Stimulated activated CD4-positive, alpha-beta T cell treated with anti-CD3 and anti-CD28 coated beads, Interleukin-12 subunit alpha, Interleukin-12 subunit beta, amount 100 ng/mL, for 4 hours (primary cell): ENCODE measurements around the gene MRPL20.
"Not testable (repeated sequence)": the region's sequence is repeated elsewhere in the genome, so short reads cannot be mapped to it uniquely, and the experiment has no call there.

ENCODE experiments used
- DNase-seq: peaks from one replicate; pipeline ENCODE4 v3.0.0-alpha.2; 2020

MRPL20 gene

DNA sequence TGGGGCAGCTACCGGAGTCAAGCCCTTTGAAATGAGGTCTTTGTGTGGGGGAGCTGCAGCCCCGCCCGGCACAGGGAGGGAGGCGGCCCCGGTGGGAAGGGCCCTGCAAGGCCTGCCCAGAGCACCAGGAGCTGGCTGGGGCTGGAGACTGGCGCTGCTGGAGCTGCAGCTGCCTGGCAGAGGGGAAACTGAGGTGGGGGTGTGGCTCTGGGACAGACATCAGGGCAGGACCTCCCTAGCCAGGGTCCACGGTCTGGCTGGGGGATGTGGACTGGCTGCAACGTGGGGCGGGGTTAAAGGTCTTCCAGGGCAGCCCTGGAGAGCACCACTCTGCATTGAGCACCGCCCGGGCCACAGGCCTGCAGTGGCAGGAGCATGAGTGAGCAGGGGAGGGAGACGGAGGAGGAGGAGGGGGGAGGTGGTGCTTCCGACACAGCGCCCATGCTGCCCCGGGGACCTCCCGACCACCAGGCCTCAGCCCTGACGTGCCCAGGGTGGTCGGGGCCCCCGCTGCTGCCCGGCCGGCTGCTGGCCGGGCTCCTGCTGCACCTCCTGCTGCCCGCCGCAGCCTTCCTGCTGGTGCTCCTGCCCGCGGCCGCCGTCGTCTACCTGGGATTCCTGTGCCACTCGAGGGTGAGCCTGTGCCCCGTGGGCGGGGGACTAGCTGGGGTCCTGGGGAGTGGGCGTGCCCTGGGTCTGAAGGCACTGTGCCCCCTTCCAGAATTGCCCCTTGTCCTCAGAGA lies 18.8 kb upstream of the MRPL20 start:
- no peak for DNase-seq

DNA sequence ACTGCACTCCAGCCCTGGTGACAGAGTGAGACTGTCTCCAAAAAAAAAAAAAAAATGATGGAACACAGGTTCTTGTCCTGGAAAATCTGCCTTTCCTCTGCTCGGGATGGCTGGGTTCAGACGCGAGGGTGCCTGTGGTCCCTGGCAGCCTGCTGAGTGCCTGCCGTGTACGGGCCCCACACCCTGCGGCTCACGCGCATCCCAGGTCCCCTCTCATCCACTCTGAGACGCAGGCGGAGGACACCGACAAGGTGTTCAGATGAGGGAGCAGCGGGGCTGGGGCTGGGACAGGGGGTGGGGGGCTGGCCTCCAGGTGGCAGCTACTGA lies 18.3 kb upstream of the MRPL20 start:
- DNase-seq = no peak

DNA sequence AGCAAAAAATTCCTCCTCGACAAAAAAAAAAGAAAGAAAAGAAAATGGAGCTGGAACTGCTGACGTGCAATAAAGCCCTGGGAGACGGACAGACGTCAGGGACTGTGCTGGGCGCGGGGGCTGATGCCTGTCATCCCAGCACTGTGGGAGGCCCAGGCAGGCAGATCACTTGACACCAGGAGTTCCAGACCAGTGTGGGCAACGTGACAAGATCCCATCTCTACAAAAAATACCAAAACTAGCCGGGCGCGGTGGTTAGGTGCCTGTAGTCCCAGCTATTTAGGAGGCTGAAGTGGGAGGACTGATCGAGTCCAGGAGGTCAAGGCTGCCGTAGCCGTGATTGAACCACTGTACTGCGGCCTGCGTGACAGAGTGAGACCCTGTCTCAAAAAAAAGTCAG lies 17.6 kb upstream of the MRPL20 start:
- no peak for DNase-seq

DNA sequence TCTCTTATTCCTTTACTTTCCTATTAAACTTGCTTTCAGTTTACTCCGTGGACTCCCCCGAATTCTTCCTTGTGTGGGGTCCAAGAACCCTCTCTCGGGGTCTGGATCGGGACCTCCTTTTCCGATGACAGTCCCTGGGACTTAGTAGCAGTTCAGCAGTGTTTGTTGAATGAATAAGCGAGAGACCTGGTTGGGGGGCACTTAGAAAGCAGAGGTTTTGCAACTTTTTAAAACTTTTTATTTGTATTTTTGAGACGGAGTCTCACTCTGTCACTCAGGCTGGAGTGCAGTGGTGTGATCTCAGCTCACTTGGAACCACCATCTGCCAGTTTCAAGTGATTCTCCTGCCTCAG lies 16.1 kb upstream of the MRPL20 start:
- DNase-seq = no peak

DNA sequence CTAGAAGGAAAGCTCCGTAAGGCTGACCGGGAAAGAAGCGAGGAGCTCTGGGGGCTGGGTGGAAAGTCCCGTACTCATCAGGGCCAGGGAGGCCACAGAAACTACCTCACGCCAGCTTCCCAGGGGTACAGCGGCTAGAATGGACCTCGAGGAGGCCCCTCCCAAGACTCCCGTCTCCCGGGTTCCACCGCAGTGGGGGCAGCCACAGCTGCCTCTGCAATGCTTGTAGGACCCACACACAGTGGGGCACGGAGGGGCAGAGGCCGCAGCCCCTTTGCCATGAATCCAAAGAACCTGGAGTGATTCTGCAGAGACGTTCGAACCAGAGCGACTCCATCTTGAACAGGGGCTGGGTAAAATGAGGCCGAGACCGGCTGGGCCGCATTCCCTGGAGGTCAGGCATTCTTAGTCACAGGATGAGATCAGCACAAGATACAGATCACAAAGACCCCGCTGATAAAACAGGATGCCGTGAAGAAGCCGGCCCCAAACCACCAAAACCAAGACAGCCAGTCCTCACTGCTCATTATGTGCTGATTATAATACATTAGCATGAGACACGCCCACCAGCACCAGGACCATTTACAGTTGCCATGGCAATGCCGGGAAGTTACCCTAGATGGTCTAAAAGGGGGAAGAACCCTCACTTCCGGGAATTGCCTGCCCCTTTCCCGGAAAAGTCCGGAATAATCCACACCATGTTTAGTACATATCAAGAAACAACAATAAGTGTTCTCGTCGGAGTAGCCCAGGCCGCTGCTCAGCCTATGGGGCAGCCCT lies 15.6 kb upstream of the MRPL20 start:
- DNase-seq = no peak

DNA sequence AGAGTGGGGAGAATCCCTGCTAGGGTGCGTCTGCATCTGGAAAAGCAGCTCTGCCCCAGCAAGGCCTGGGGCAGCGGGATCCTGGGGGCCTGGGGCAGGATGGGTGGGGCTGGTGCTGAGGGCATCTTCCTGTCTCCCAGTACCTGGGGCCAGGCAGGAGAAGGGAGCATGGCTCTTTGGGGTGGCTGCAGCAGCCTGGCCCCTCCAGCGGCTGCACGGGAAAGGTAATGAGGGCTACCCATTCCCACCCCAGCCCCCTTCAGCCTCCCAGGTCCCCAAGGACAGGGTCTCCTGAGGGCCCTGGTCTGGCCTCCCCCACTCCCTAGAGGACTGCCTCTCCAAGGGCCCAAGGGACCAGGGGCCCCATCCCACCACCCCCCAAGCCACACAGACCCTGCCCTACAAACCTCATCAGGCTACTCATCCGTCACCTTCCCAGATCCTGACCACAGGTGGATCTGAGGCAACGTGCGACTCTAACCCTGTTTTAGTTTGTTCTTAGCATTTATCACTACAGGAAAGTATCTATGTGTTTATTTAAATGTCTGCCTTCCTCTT lies 14.9 kb upstream of the MRPL20 start:
- DNase-seq = no peak

DNA sequence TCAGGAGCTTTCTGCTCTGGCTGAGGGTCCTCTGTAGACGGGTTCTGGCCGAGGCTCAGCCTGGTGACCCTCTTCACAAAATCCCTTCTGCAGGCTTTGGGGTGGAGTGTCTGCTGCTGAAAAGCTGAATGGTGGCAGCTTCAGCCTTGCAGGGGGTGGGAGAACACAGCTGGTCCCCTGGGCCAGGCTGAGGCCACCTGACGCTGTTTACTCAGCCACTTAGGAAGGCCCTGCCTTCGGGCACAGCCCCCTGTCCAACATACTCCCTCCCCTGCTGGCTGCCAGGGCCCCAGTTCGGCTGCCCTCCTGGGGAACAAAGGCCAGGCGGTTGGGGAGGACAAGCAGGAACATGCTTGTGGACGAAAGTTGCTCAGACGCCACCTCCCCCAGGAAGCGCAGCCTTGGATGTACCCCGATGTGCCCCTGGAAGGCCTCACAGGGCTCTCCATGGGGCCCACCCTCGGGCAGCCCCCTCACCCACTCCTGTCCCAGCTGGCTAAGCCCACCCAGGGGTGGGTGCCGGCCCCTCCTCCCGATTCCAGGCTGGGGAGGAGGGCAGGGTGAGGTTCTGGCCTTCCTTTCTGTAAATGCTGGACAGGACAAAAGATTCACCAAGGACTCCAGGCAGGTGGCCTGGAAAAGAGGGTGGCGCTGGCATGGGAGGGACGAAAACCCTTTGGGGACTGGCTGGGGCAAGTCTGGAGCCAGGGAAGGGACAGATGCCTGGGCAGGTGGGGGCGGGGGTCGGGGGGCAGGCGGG lies 14.2 kb upstream of the MRPL20 start, which contains the start of gene ANKRD65:
Gene ANKRD65 (minus strand): TSS at position 130 of the 760 bp plus-strand sequence. CDS start 271 bp downstream, outside the sequence.
- no peak for DNase-seq

DNA sequence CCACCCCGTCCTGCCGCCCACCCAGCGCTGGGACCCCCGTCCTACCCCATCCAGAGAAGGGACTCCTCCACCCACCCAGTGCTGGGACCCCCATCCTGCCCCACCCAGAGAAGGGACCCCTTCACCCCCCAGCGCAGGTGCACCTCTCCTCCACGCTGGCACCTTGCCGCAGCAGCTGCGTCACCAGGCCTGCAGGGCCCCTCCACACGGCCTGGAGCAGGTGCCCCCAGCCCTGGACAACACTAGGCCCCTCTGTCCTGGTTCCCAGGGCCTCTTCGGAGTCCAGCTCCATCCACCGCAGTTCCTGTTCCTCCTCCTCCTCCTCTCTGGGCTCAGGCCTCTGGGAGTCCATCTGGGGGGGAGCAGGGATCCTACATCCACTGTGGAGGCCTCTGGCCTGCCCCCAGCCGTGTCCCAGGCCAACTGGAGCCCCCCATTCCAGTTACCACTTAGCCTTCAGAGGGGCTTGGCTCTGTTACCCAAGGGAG lies 13.6 kb upstream of the MRPL20 start:
- no peak for DNase-seq

DNA sequence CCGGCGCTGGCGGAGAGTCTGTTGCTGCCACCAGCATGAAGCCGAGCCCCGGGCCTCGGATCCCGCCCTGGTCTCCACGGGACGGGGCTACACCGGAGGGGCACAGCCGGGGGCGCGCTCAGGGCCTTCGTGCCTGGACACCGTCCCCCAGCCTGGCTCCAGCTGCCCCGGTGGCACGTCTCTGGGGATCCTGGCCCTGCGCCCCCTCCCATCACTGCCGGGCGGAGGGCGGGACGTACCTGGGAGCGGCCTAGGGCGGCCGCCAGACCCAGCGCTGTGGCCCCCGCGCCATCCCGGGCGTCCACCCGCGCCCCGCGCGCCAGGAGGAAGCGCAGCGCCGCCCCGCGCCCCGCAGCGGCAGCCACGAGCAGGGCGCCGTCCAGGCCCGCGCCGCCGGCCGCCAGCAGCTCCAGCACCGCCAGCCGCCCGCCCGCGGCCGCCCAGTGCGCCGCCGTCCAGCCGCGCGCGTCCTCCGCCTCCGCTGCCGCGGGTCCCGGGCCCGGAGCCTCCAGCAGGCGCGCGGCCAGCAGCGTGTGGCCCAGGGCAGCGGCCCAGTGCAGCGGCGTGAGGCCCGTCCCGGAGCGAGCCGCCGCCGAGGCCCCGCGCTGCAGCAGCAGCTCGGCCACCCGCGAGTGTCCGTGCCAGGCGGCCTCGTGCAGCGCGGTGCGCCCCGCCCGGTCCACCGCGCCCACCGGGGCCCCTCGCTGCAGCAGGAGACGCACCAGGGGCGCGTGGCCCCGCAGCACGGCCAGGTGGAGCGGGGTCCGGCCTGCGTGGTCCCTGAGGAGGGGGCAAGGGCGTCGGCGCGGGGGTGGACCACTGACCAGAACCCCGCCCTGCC lies 12.9 kb upstream of the MRPL20 start:
- no peak for DNase-seq

DNA sequence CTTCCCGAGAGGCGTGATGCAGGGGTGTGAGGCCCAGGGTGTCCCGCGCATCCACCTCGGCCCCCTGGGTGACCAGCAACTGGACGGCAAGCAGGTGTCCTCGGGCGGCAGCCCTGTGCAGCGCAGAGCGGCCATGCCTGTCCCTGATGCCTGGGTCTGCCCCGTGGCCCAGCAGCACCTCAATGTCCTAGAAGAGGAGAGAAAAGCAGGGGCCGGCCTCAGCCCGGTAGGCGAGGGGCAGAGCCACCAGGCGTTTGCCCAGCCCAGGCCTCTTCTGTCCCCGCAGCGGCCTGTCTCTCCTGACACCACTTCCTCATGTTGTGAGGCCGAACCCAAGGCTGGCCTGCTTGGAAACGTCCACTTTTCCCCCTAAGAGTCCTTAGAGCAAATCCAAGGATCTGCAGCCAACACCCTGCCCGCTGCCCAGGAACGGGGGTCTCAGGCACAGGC lies 12.3 kb upstream of the MRPL20 start:
- DNase-seq = no peak

DNA sequence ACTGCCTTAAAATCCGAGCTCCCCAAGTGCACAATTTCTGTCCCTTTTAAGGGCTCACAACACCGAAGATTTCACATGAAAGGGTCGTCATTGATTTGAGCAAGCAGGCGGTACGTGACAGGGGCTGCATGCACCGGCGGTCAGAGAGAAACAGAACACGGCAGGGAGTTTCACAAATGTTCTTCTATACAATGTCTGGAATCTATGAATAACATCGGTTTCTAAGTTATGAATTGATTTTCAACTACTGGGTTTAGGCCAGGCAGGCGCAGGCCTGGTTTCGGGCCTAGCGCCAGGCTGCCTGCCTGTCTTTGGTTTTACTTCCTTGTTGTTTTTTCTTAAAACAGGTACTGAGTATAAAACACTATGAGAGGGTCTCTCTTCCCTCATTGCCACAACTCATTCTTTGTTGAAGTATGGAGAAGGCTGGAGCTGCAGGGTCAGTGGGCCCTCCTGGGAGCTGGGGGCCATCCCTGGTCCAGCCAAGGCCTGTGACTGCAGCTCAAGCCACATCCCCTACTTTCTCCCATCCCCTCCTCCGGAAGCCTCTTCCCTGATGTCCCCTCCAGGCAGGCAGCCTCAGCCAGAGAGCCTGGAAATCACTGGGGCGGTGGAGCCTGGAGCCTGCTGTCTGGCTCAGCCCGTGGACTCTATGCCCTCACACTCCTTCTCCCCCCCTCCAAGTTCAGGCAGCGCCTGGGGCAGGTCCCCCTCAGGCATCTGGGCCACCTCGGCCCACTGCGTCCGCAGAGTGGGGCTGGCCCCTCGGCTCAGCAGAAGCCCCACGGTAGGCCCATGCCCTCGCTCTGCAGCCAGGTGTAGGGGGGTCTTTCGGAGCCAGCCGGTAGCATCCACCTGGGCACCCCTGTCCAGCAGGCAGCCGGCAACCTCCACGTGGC lies 11.6 kb upstream of the MRPL20 start:
- no peak for DNase-seq

DNA sequence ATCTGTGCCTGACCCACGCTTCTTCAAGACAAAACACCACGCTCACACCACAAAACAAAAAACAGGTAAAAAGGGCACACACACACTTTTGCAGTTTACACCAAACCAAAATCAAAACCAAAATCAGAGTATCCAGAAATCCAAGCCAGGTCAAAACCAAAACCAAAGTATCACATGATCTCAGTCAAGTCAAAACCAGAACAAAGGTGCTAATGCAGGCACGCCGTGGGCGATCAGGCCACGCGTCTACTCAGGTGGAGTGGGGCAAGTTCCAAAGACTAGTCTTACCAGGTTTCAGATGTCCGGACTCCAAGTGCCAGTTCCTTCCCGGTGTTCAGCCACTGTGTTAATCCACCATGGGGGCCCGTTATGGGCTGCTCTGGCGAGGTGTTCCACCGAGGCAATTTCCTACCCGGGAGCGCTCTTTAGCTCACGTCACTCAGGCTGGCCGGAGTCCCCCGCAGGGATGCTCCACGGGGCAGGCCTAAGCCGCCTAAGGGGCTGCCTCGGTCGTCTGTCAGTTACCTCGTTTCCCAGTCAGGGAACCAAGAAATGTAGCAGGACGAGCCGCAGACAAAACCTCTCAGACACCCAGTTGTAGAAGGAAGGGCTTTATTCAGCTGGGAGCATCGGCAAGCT lies 10.9 kb upstream of the MRPL20 start:
- not testable (repeated sequence) for DNase-seq

DNA sequence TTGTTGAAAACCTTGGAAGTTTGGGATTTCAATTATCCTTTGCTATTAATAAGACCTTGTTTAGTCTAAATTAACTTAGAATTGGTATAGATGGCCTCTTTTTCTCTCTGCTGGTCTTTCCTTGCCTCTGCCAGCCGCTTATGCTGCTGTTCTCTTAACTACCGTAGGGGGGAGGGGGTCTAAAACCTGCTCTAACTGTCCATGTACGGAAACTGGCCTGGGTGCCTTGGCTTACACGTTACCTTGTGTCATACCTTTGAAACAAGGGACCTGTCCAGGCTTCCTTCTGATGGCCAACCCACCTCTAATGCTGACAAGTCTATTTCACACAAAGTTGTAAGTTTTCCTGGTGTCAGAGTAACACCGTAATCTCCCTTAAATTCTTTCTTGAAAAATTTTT lies 10.3 kb upstream of the MRPL20 start:
- not testable (repeated sequence) for DNase-seq

DNA sequence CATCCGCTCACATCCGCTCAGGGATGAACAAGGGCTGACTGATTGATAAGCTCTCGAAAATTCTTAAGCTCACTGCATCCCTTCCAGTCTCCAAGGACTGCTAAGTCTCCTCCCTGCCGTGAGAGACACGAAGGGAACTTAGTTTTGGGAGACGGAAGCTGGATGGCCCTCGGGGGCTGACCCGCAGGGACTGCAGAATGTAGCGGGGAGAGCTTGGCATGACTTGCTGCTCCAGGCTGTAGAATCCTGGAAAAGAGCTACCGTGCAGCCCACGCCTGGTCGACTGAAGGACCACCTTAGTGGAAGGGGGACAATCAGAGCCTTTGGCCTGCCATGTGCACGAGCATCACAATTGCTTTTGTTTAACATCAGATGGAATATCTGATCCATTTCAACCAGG lies 8.7 kb upstream of the MRPL20 start:
- no peak for DNase-seq

DNA sequence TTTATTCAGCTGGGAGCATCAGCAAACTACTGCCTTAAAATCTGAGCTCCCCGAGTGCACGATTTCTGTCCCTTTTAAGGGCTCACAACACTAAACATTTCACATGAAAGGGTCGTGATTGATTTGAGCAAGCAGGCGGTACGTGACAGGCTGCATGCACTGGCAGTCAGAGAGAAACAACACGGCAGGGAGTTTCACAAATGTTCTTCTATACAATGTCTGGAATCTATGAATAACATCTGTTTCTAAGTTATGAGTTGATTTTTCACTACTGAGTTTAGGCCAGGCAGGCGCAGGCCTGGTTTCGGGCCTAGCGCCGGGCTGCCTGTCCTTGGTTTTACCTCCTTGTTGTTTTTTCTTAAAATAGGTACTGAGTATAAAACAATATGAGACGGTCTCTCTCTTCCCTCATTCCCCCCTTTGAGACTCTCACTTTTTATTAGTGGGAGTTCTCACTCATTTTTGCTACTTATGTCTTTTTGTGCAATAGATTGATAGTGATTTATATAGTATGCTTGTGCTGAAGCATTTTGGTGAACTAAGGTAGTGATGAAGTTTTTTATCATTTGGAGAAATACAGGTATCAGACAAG lies 5.3 kb upstream of the MRPL20 start:
- DNase-seq = not testable (repeated sequence)

DNA sequence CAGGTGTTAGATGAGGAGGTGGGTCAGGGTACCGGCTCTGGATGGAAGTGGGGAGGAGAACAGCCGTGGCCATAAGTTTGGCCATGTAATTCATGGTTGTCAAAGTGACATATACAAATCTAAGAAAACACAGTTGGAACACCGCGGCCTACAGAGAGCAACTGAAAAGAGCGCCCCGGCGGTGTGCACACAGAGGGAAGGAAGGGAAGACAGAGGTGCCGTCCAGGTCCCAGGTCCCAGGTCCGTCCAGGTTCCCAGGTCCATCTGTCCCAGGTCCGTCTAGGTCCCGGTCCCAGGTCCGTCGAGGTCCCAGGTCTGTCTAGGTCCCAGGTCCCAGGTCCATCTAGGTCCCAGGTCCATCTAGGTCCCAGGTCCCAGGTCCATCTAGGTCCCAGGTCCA lies 4.5 kb upstream of the MRPL20 start:
- DNase-seq = no peak

DNA sequence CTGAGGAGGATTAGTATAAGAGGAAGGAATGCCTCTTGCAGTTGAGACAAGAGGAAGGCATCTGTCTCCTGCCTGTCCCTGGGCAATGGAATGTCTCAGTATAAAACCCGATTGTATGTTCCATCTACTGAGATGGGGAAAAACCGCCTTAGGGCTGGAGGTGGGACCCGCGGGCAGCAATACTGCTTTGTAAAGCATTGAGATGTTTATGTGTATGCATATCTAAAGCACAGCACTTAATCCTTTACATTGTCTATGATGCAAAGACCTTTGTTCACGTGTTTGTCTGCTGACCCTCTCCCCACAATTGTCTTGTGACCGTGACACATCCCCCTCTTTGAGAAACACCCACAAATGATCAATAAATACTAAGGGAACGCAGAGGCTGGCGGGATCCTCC lies 3.1 kb upstream of the MRPL20 start:
- not testable (repeated sequence) for DNase-seq

DNA sequence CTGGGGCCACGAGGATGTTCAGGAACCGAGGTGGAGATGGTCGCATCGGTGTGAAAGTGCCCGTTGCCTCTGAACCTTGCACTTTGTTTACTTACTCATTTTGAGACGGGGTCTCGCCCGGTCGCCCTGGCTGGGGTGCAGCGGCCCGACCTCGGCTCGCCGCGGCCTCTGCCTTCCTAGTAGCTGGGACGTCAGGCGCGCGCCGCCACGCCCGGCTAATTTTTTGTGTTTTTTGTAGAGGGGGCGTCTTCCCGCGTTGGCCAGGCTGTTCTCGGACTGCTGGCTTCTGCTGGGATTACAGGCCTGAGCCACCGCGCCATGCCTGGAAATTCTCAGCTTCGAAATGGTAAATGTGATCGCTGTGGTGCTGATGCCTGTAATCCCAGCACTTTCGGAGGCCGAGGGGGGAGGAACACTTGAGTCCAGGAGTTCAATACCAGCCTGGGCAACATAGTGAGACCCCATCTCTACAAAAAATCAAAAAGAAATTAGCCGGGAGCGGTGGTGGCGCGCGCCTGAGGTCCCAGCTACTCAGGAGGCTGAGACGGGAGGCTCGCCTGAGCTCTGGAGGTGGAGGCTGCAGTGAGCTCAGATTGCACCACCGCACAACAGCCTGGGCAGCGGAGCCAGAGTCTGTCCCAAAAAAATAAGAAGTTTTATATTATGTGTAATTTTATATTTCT lies 684 bp upstream of the MRPL20 start:
- DNase-seq = no peak

DNA sequence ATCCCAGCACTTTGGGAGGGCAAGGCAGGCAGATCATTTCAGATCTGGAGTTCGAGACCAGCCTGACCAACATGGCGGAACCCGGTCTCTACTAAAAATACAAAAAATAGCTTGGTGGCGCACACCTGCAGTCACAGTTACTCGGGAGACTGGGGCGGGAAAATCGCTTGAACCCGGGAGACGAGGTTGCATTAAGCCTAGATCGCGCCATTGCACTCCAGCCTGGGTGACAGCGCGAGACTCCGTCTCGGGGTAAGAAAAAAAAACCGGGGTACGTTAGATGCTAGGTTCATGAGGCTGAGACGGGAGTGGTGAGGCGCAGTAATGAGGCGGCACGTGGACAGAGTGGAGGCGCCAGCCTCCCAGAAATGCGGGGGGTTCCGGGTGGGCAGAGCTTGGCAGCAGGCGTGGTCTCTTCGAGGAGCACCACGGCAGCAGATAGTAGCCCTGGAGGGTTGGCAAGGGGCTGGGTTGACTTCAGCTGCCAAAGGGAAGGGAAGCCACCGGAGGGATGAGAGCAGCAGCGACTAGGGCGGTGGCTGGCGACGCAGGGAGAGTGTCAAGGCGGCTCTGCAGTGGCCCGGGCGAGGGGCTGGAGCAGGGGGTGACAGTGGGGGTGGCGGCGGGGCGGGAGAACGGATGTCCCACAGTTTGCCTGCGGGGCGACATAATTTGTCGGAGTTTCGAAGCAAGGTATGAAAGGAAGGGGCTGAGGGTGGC lies 832 bp downstream of the MRPL20 start:
- no peak for DNase-seq
